Measurements from ENCODE around the gene DCHS2. TPM values are rescaled to one million over a fixed set of nuclear protein-coding genes. Genes with fewer than 3 reads are reported as not detected.

Gene DCHS2
- total and polyA plus RNA-seq, 2 experiments from 2014 or later, result 0.12 to 1.7 TPM

DNA sequence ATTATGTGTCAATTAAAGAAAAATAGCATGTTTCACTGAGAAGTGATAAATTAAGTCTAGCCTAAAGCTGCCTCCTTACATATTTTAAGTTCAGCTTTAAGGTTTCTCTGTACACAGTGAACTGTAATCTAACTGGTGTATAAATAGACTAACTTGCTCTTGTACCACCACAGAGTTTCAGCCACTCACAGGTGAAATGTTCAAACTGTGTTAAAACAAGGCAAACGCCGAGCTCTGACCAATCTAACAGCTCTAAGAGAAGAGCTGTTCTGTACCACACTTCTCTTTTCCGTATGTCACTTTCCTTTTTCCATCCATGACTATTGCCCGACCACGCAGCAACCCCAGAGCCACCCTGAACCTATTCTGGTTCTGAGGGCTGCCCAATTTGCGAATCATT is 64.5 kb downstream of the DCHS2 start:
- TF ChIP-seq EZH2 (IDR thresholded peaks at IDR 0.05; ENCODE audit: borderline replicate concordance), result no peak
- TF ChIP-seq, protein P1, sequence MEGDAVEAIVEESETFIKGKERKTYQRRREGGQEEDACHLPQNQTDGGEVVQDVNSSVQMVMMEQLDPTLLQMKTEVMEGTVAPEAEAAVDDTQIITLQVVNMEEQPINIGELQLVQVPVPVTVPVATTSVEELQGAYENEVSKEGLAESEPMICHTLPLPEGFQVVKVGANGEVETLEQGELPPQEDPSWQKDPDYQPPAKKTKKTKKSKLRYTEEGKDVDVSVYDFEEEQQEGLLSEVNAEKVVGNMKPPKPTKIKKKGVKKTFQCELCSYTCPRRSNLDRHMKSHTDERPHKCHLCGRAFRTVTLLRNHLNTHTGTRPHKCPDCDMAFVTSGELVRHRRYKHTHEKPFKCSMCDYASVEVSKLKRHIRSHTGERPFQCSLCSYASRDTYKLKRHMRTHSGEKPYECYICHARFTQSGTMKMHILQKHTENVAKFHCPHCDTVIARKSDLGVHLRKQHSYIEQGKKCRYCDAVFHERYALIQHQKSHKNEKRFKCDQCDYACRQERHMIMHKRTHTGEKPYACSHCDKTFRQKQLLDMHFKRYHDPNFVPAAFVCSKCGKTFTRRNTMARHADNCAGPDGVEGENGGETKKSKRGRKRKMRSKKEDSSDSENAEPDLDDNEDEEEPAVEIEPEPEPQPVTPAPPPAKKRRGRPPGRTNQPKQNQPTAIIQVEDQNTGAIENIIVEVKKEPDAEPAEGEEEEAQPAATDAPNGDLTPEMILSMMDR (IDR thresholded peaks at IDR 0.05; ENCODE audit: poor library complexity), result no peak
- no peak for TF ChIP-seq EZH2phosphoT487 (IDR thresholded peaks at IDR 0.05; ENCODE audit: low read depth, severe bottlenecking, unreplicated experiment)
- H4K20me1 ChIP-seq (ENCODE audit: insufficient read depth, poor library complexity, severe bottlenecking), result no peaks in the 10 kb centered on the region
- peaks cover 26% of the 10 kb centered on the region for H3K27me3 ChIP-seq
- DNase-seq (ENCODE audit: low spot score), result no peak
- H3K9me3 ChIP-seq (ENCODE audit: low read depth), result no peaks in the 10 kb centered on the region
- H3K4me1 ChIP-seq (ENCODE audit: insufficient read depth), result no peaks in the 10 kb centered on the region
- no peak overlapping the region for H2AFZ ChIP-seq
- no peaks in the 10 kb centered on the region for H3K9me2 ChIP-seq (replicated peaks; ENCODE audit: insufficient read depth)
- H3K79me2 ChIP-seq, result no peaks in the 10 kb centered on the region
- no peaks in the 10 kb centered on the region for H3K36me3 ChIP-seq (replicated peaks; ENCODE audit: insufficient read depth, low read depth)
- WGBS (ENCODE audit: low lambda C conversion rate, missing lambda C conversion rate), result 85% methylated on average over 6 of the region's 6 CpGs
- no peak overlapping the region for H3K4me3 ChIP-seq
- no peak overlapping the region for H3K27ac ChIP-seq
- no peak overlapping the region for H3K4me2 ChIP-seq

DNA sequence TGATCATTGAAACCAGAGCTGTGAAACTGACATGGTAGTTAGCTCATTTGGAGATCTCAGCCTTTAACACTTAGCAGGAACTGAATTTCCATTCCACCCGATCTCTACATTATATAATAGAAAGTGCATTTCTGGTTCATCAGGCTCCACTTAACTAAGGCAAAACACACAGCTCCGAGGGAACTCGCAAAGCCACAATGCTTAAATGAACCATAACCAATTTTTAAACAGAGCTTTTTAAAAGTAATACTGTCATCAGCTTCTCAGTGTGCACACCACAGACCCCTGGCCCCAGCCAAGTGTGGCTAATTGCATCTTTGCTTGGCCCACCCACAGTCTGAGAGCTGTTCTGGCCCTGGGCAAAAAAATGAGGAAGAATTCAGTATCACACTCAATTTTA is 66.1 kb downstream of the DCHS2 start:
- Histone ChIP-seq H3K27ac (no peak overlapping the region), H2AFZ (no peak overlapping the region), H3K79me2 (no peaks in the 10 kb centered on the region), H3K36me3 (replicated peaks; ENCODE audit: insufficient read depth, low read depth) (no peaks in the 10 kb centered on the region), H3K4me2 (no peak overlapping the region), H3K9me3 (ENCODE audit: low read depth) (no peaks in the 10 kb centered on the region), H3K4me3 (no peak overlapping the region), H3K27me3 (peaks cover 28% of the 10 kb centered on the region), H3K9me2 (replicated peaks; ENCODE audit: insufficient read depth) (no peaks in the 10 kb centered on the region), H3K4me1 (ENCODE audit: insufficient read depth) (no peaks in the 10 kb centered on the region), H4K20me1 (ENCODE audit: insufficient read depth, poor library complexity, severe bottlenecking) (no peaks in the 10 kb centered on the region)
- no peak for DNase-seq (ENCODE audit: low spot score)
- TF ChIP-seq EZH2phosphoT487 (IDR thresholded peaks at IDR 0.05; ENCODE audit: low read depth, severe bottlenecking, unreplicated experiment), result no peak
- TF ChIP-seq EZH2 (IDR thresholded peaks at IDR 0.05; ENCODE audit: borderline replicate concordance), result no peak
- TF ChIP-seq, protein P1 (IDR thresholded peaks at IDR 0.05; ENCODE audit: poor library complexity), result no peak
- 68% methylated on average over 3 of the region's 3 CpGs for WGBS (ENCODE audit: low lambda C conversion rate, missing lambda C conversion rate)

DNA sequence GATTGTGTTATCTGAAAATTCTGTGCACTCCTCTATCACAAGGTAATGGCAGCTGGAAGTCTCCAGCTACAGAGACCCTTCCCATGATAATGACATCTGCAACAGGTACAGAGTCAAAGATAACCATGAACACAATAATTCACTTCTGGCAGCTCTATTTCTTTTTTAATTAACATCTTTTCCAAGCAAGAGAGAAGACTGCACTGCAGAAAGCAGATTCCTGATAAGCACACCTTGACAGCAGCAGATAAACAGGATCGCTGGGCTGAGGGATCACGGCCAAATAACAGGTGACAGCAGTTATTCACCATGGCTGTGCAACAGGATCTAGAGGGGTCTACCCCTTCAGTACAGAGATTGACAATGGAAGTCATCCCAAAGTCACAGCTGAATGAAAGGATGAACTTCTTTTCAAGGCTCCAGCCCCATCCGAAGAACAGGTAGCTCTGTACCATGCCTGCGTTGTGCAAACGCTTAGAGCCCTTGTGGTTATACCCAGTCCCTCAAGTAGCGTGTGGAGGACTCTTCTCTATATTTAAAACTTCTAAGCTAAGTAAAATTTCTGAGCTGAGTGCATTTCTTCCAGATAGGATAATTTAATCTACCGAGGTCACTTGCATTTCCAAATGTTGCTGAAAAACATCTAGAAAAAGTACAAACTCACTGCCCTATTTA is 66.7 kb downstream of the DCHS2 start:
- WGBS (ENCODE audit: low lambda C conversion rate, missing lambda C conversion rate), result 81% methylated on average over 7 of the region's 7 CpGs
- no peak for DNase-seq (ENCODE audit: low spot score)

More for the DNA sequence above, 66.7 kb downstream of the DCHS2 start:
- H3K36me3 ChIP-seq (replicated peaks; ENCODE audit: insufficient read depth, low read depth), result no peaks in the 10 kb centered on the region
- H3K27ac ChIP-seq, result no peak overlapping the region
- H4K20me1 ChIP-seq (ENCODE audit: insufficient read depth, poor library complexity, severe bottlenecking), result no peaks in the 10 kb centered on the region
- H3K4me3 ChIP-seq, result no peak overlapping the region
- H3K9me3 ChIP-seq (ENCODE audit: low read depth), result no peaks in the 10 kb centered on the region
- H3K4me1 ChIP-seq (ENCODE audit: insufficient read depth), result no peaks in the 10 kb centered on the region
- H2AFZ ChIP-seq, result no peak overlapping the region
- no peaks in the 10 kb centered on the region for H3K9me2 ChIP-seq (replicated peaks; ENCODE audit: insufficient read depth)
- no peak for TF ChIP-seq EZH2phosphoT487 (IDR thresholded peaks at IDR 0.05; ENCODE audit: low read depth, severe bottlenecking, unreplicated experiment)
- TF ChIP-seq, protein P1 (IDR thresholded peaks at IDR 0.05; ENCODE audit: poor library complexity), result no peak
- no peak for TF ChIP-seq EZH2 (IDR thresholded peaks at IDR 0.05; ENCODE audit: borderline replicate concordance)
- H3K27me3 ChIP-seq, result peaks cover 28% of the 10 kb centered on the region
- H3K4me2 ChIP-seq, result no peak overlapping the region
- H3K79me2 ChIP-seq, result no peaks in the 10 kb centered on the region
